ENCODE measurements around the gene SMIM1.

Gene SMIM1

GRCh38 chr1:3761296-3762010 lies 11.1 kb upstream of the SMIM1 start:
- TF ChIP-seq ZFX (IDR thresholded peaks at IDR 0.05; ENCODE audit: borderline replicate concordance) (no peak), CTCF (IDR thresholded peaks at IDR 0.05) (no peak)
- H3K27ac ChIP-seq, result no peak overlapping the region

GRCh38 chr1:3762151-3762872 lies 10.2 kb upstream of the SMIM1 start:
- H3K27ac ChIP-seq, result no peak overlapping the region
- TF ChIP-seq ZFX (IDR thresholded peaks at IDR 0.05; ENCODE audit: borderline replicate concordance) (no peak), CTCF (IDR thresholded peaks at IDR 0.05) (no peak)

- no peak overlapping the region for H3K27ac ChIP-seq
- TF ChIP-seq CTCF (IDR thresholded peaks at IDR 0.05) (no peak), ZFX (IDR thresholded peaks at IDR 0.05; ENCODE audit: borderline replicate concordance) (no peak)
These were observed 9.7 kb upstream of the SMIM1 start for GRCh38 chr1:3762873-3763228.

GRCh38 chr1:3763351-3764125 lies 9.0 kb upstream of the SMIM1 start:
- H3K27ac ChIP-seq, result no peak overlapping the region
- no peak for TF ChIP-seq CTCF (IDR thresholded peaks at IDR 0.05)
- TF ChIP-seq ZFX (IDR thresholded peaks at IDR 0.05; ENCODE audit: borderline replicate concordance), result no peak

GRCh38 chr1:3767328-3767925 lies 5.1 kb upstream of the SMIM1 start:
- no peak overlapping the region for H3K27ac ChIP-seq
- TF ChIP-seq CTCF (IDR thresholded peaks at IDR 0.05) (no peak), ZFX (IDR thresholded peaks at IDR 0.05; ENCODE audit: borderline replicate concordance) (no peak)

GRCh38 chr1:3768811-3769390 lies 3.6 kb upstream of the SMIM1 start:
- H3K27ac ChIP-seq, result no peak overlapping the region
- TF ChIP-seq ZFX (IDR thresholded peaks at IDR 0.05; ENCODE audit: borderline replicate concordance) (no peak), CTCF (IDR thresholded peaks at IDR 0.05) (no peak)
